Spleen (tissue), 11 donors: ENCODE results near the gene PTPRM. TPM values are rescaled to one million over a fixed set of nuclear protein-coding genes. Genes with fewer than 3 reads are reported as not detected.
A peak's percentile ranks its signal among the peaks of the same experiment; 100 is the strongest.

ENCODE experiments used
- DNase-seq: peaks from one replicate; pipeline ENCODE4 v3.0.0-alpha.2; 2020
- H3K27ac ChIP-seq, 8 donors: fragments of 200-600 bp; sonication (generic) in 7 of 8; 1 replicate in 4 of 8; 2 replicates in 4 of 8; pipeline versions ENCODE4 v1.5.0 to v1.8.0; 2016 to 2021; ENCODE audit warnings: inconsistent platforms in 4 of 8, mild to moderate bottlenecking in 4 of 8, moderate library complexity in 1 of 8
- H3K27me3 ChIP-seq, 7 donors: fragments of 200-600 bp; sonication (generic) in 6 of 7; replicated peaks in 1 of 7; 1 replicate in 4 of 7; 2 replicates in 3 of 7; pipeline versions ENCODE4 v1.5.0 to v1.8.0; 2016 to 2021; ENCODE audit warnings: inconsistent platforms in 3 of 7, mild to moderate bottlenecking in 1 of 7
- H3K36me3 ChIP-seq, 6 donors: fragments of 200-600 bp; sonication (generic) in 5 of 6; 1 replicate in 4 of 6; 2 replicates in 2 of 6; pipeline versions ENCODE4 v1.5.0 to v1.8.0; 2016 to 2021; ENCODE audit warnings: inconsistent platforms in 2 of 6
- H3K4me1 ChIP-seq, 6 donors: fragments of 200-600 bp; sonication (generic) in 5 of 6; 1 replicate in 3 of 6; 2 replicates in 3 of 6; pipeline versions ENCODE4 v1.5.0 to v1.8.0; 2016 to 2021; ENCODE audit warnings: inconsistent platforms in 3 of 6
- H3K4me3 ChIP-seq, 8 donors: fragments of 200-600 bp; sonication (generic) in 7 of 8; 1 replicate in 4 of 8; 2 replicates in 4 of 8; pipeline versions ENCODE4 v1.5.0 to v1.8.0; 2016 to 2021; ENCODE audit warnings: inconsistent platforms in 4 of 8, mild to moderate bottlenecking in 4 of 8, moderate library complexity in 2 of 8
- H3K9me3 ChIP-seq, 8 donors: fragments of 200-600 bp; sonication (generic) in 7 of 8; 1 replicate in 4 of 8; 2 replicates in 4 of 8; pipeline versions ENCODE4 v1.5.0 to v1.8.0; 2016 to 2021; ENCODE audit warnings: inconsistent platforms in 4 of 8
- POLR2A ChIP-seq, 3 donors: fragments of 450-650 bp; IDR thresholded peaks; one replicate each; pipeline ENCODE4 v1.5.1; 2017; ENCODE audit warnings: antibody characterized with exemption in 3 of 3, mild to moderate bottlenecking in 1 of 3
- POLR2AphosphoS5 ChIP-seq, 3 donors: sonication (generic); formaldehyde crosslinking; IDR thresholded peaks; one replicate each; pipeline ENCODE4 v1.5.1; 2017; ENCODE audit warnings: antibody characterized with exemption in 3 of 3
- WGBS, 5 donors: extraction: QIAGEN DNeasy Blood & Tissue Kit in 3 of 5; methylation state at CpG; one replicate each; pipeline versions ENCODE4 v1.1.5 to v1.1.7; 2013 to 2018; 5-methylcytosine and 5-hydroxymethylcytosine counted together
- intact Hi-C: fragments of 100-400 bp; cut with DNase I; formaldehyde crosslinking; loops from one replicate; pipeline ENCODE4 v1.15.0; 2023; ENCODE audit warnings: low total_unique reads
- polyA plus RNA-seq, 3 donors: library from polyadenylated mRNA; stranded (reverse); fragments of 200-250 nt; gene quantifications; one replicate each; pipeline ENCODE4 v1.2.1, GENCODE V29; 2013
- total RNA-seq, 7 donors: library from RNA; depleted of rRNA in 3 of 7; stranded (reverse); fragments of >200 nt in 3 of 7; fragmentation: NEBNext Ultra II Directional in 4 of 7; extraction: Animal tissue kit (Norgen Biotek cat#: 25700) in 4 of 7; gene quantifications; one replicate each; pipeline versions ENCODE4 v1.1.0 to v1.2.1, GENCODE V29; 2016 to 2021
- TF ChIP-seq, protein P1 (sequence below), 11 experiments: fragments of 200-600 bp in 7 of 11; fragments of 450-650 bp in 4 of 11; sonication (generic) in 4 of 11; IDR thresholded peaks in 8 of 11; conservative IDR thresholded peaks in 3 of 11; 1 replicate in 7 of 11; 2 replicates in 4 of 11; pipeline versions ENCODE4 v1.4.0 to v1.8.0; 2016 to 2021; ENCODE audit warnings: antibody characterized with exemption in 11 of 11, inconsistent platforms in 4 of 11, mild to moderate bottlenecking in 1 of 11
- donor health status: healthy with polysubstance abuse.
- donor health status: DM: no; HTN: no; CAD: no; lungs with moderate emphysema.
- donor health status: DM: no; HTN: no; CAD: no.
- donor health status: Bipolar disorder and iron deficiency.
- donor health status: healthy.
- donor health status: DM: no; HTN: no; CAD: no.
- donor health status: DM: yes; HTN: yes; CAD: no.

PTPRM gene
- total and polyA plus RNA-seq, 10 donors: 23.5 to 97.8 (median 62.8) TPM

DNA sequence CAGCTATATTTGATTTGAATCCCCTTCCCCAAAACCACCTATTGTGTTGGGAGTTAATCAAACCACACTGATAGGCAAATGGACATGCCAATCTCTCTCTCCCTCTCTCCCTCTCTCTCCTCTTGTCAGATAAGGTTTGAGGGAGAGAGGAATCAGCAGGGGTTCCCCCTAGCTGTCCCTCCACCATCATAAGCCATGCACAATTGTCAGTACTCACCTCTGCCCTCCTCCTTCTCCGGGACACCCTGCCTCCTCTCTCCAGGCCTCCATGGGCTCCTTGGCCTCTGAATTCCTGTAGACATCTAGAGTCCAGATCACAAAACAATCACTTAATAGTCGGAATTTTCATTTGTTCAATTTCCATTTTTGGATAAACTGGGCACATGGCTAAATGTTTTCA is 798.4 kb downstream of the PTPRM start:
- no peaks in the 10 kb centered on the region for H3K36me3 ChIP-seq

DNA sequence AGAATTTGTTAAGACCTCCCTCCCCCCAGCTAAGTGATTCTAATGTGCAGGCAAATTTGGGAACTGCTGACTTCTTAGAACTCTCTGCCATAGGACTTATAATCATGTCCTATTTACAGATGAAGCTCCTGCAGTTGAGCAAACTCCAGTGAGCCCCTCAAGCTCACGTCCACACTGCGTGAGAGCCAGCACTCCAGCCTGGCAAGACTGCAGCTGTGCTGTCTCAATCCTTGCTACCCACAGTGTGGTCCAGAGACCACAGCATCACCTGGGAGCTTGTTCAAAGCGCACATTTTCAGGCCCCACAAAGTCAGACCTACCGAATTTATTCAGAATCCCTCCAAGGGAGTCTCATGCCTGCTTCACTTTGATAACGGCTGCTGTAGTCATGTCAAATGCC is 799.0 kb downstream of the PTPRM start:
- H3K9me3 ChIP-seq: no peaks in the 10 kb centered on the region
- no peak overlapping the region for H3K4me3 ChIP-seq
- H3K27me3 ChIP-seq: peaks cover 0 to 47% (median 5%) of the 10 kb centered on the region in 7 donors
- TF ChIP-seq POLR2A (IDR thresholded peaks at IDR 0.05): no peak
- TF ChIP-seq, protein P1, sequence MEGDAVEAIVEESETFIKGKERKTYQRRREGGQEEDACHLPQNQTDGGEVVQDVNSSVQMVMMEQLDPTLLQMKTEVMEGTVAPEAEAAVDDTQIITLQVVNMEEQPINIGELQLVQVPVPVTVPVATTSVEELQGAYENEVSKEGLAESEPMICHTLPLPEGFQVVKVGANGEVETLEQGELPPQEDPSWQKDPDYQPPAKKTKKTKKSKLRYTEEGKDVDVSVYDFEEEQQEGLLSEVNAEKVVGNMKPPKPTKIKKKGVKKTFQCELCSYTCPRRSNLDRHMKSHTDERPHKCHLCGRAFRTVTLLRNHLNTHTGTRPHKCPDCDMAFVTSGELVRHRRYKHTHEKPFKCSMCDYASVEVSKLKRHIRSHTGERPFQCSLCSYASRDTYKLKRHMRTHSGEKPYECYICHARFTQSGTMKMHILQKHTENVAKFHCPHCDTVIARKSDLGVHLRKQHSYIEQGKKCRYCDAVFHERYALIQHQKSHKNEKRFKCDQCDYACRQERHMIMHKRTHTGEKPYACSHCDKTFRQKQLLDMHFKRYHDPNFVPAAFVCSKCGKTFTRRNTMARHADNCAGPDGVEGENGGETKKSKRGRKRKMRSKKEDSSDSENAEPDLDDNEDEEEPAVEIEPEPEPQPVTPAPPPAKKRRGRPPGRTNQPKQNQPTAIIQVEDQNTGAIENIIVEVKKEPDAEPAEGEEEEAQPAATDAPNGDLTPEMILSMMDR (IDR thresholded peaks at IDR 0.05 in 8 of 11, conservative IDR thresholded peaks at IDR 0.05 in 3 of 11): no peak
- no peak for TF ChIP-seq POLR2AphosphoS5 (IDR thresholded peaks at IDR 0.05)
- no peak overlapping the region for H3K27ac ChIP-seq
- 88 to 91% (median 91%) methylated on average over 5 of the region's 5 CpGs for WGBS, 5 donors
- DNase-seq: no peak
- intact Hi-C loops: no loop called here
- H3K36me3 ChIP-seq: no peaks in the 10 kb centered on the region
- peaks cover 0 to 12% (median 9%) of the 10 kb centered on the region in 6 donors for H3K4me1 ChIP-seq

More for the DNA sequence above, 798.4 kb downstream of the PTPRM start:
- DNase-seq: no peak
- Histone ChIP-seq H3K27ac (no peak overlapping the region), H3K9me3 (no peaks in the 10 kb centered on the region), H3K27me3 (peaks cover 0 to 47% (median 5%) of the 10 kb centered on the region in 7 donors), H3K4me1 (peaks cover 0 to 12% (median 9%) of the 10 kb centered on the region in 6 donors), H3K4me3 (no peak overlapping the region)
- intact Hi-C loops: no loop called here
- TF ChIP-seq POLR2AphosphoS5 (IDR thresholded peaks at IDR 0.05) (no peak), POLR2A (IDR thresholded peaks at IDR 0.05) (no peak)
- TF ChIP-seq, protein P1 (IDR thresholded peaks at IDR 0.05 in 8 of 11, conservative IDR thresholded peaks at IDR 0.05 in 3 of 11): no peak
- WGBS, 5 donors: 78 to 100% (median 87%) methylated on average over 2 of the region's 2 CpGs

DNA sequence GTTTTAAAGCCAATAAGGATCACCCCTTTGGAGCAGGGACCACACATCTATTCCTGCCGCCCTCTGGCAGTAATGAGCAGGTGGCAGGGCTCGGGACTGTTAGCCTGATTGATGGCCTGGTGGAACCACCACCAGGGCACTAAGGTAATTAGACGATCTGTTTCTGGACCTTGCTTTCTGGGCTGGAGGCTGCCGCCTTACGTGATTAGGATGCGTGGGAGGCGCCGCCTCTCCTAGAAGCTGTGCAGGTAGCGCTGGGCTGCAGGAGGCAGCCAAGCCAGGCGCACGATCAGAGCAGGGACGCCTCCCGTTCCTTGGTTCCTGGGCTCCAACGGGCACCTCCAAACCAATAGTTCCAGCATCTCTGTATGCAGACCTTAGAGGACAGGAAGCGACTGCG is 799.5 kb downstream of the PTPRM start:
- Histone ChIP-seq H3K9me3 (no peaks in the 10 kb centered on the region), H3K27me3 (peaks cover 0 to 47% (median 5%) of the 10 kb centered on the region in 7 donors), H3K36me3 (no peaks in the 10 kb centered on the region), H3K27ac (no peak overlapping the region), H3K4me1 (peaks cover 0 to 12% (median 9%) of the 10 kb centered on the region in 6 donors), H3K4me3 (peak overlapping the region in 2 of 8 donors; percentile 42 to 62)
- intact Hi-C loops: no loop called here
- TF ChIP-seq, protein P1 (IDR thresholded peaks at IDR 0.05 in 8 of 11, conservative IDR thresholded peaks at IDR 0.05 in 3 of 11): no peak
- TF ChIP-seq POLR2AphosphoS5 (IDR thresholded peaks at IDR 0.05) (no peak), POLR2A (IDR thresholded peaks at IDR 0.05) (no peak)
- WGBS, 5 donors: 70 to 83% (median 81%) methylated on average over 15 to 16 of the region's 16 CpGs
- DNase-seq: no peak

DNA sequence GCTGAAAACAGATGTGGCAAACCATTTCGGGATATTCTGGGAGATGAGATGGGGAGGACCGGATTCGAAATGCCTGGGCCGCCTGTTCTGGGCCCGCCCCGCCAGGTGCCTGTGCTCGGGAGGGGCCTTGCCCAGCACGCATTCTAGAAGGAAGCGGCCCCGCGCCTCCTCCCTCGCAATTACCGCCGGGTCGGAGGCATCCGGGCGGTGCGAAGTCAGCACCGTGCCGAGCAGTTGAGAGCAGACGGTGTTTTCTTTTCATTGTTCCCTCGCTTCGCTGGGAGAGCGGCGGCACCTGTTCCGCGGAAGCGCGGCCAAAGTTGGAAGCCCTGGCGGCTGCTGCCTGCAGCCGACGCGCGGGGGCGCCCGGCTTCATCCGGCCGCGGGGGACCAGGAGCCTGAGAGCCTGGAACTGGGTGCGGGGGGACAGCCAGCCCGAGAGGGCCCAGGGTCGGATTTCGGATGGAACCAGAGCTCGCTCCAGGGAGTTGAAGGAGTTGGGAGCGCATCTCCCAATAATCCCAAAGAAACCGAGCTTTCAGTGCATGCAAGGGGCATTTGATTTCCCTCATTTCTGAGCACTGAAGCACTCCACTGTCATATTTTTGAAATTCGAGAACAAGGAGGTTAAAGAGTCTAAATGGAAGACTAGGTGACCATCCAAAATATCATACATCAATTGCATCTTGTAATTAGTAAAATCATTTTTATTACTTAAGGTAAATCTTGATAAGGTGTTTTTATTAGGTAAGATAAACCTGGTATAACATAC is 800.3 kb downstream of the PTPRM start:
- no peaks in the 10 kb centered on the region for H3K9me3 ChIP-seq
- intact Hi-C loops: no loop called here
- WGBS, 5 donors: 4 to 13% (median 7%) methylated on average over 40 to 47 of the region's 47 CpGs
- TF ChIP-seq, protein P1 (IDR thresholded peaks at IDR 0.05 in 8 of 11, conservative IDR thresholded peaks at IDR 0.05 in 3 of 11): peak in 8 of 11 experiments; percentile 21 to 61 (median 46)
- TF ChIP-seq POLR2AphosphoS5 (IDR thresholded peaks at IDR 0.05): peak in 1 of 3 donors; percentile 48
- TF ChIP-seq POLR2A (IDR thresholded peaks at IDR 0.05): no peak
- no peak overlapping the region for H3K27ac ChIP-seq
- H3K27me3 ChIP-seq: peaks cover 0 to 47% (median 5%) of the 10 kb centered on the region in 7 donors
- H3K36me3 ChIP-seq: no peaks in the 10 kb centered on the region
- H3K4me3 ChIP-seq: peak overlapping the region; percentile 6 to 62 (median 28)
- DNase-seq: peak; percentile 81
- peaks cover 0 to 12% (median 9%) of the 10 kb centered on the region in 6 donors for H3K4me1 ChIP-seq
